Neutrophil (primary cell): ENCODE measurements around the gene ANKMY2.
"Not testable (repeated sequence)": the region's sequence is repeated elsewhere in the genome, so short reads cannot be mapped to it uniquely, and the experiment has no call there.

Experiments
- H3K27ac ChIP-seq: fragments of 200-600 bp; sonication (generic); 2 replicates; pipeline ENCODE4 v1.5.1; 2016; ENCODE audit warnings: mild to moderate bottlenecking, moderate library complexity
- H3K27me3 ChIP-seq: fragments of 200-600 bp; sonication (generic); 2 replicates; pipeline ENCODE4 v1.6.0; 2016; ENCODE audit warnings: mild to moderate bottlenecking
- H3K36me3 ChIP-seq: fragments of 200-600 bp; sonication (generic); 2 replicates; pipeline ENCODE4 v1.5.1; 2017
- H3K4me1 ChIP-seq, 2 experiments: fragments of 200-600 bp in 1 of 2; sonication (generic) in 1 of 2; 1 replicate in 1 of 2; 2 replicates in 1 of 2; pipeline versions ENCODE4 v1.5.1 to v1.6.1; 2013 to 2016; ENCODE audit warnings: low read depth in 1 of 2, low read length in 1 of 2, mild to moderate bottlenecking in 1 of 2, moderate library complexity in 1 of 2; ENCODE audit not compliant: control insufficient read depth in 1 of 2, insufficient read depth in 1 of 2
- H3K4me3 ChIP-seq, 2 experiments: fragments of 200-600 bp in 1 of 2; sonication (generic) in 1 of 2; 1 replicate in 1 of 2; 2 replicates in 1 of 2; pipeline ENCODE4 v1.5.1; 2013 to 2016; ENCODE audit warnings: low read depth in 1 of 2, low read length in 1 of 2, mild to moderate bottlenecking in 1 of 2, moderate library complexity in 1 of 2
- H3K9me3 ChIP-seq: fragments of 200-600 bp; sonication (generic); 2 replicates; pipeline ENCODE4 v1.5.1; 2016
- CTCF ChIP-seq: fragments of 200-600 bp; sonication (generic); IDR thresholded peaks from 2 replicates; pipeline ENCODE4 v1.5.1; 2016; ENCODE audit warnings: antibody characterized with exemption

The ANKMY2 gene

GRCh38 chr7:16685535-16685934, 40.0 kb upstream of the ANKMY2 start:
- H3K27ac ChIP-seq, result no peak overlapping the region
- no peaks in the 10 kb centered on the region for H3K36me3 ChIP-seq
- TF ChIP-seq CTCF, result no peak
- H3K9me3 ChIP-seq, result no peaks in the 10 kb centered on the region
- H3K4me3 ChIP-seq, result no peak overlapping the region
- H3K4me1 ChIP-seq, result no peaks in the 10 kb centered on the region
- H3K27me3 ChIP-seq, result no peaks in the 10 kb centered on the region

- Histone ChIP-seq H3K27ac (no peak overlapping the region), H3K4me3 (no peak overlapping the region), H3K27me3 (no peaks in the 10 kb centered on the region), H3K36me3 (no peaks in the 10 kb centered on the region), H3K4me1 (no peaks in the 10 kb centered on the region), H3K9me3 (no peaks in the 10 kb centered on the region)
- no peak for TF ChIP-seq CTCF
Observed at GRCh38 chr7:16684935-16685334, 39.4 kb upstream of the ANKMY2 start.

GRCh38 chr7:16678645-16679566, 33.4 kb upstream of the ANKMY2 start:
- not testable (repeated sequence) for H3K36me3 ChIP-seq, H3K27ac ChIP-seq, H3K4me3 ChIP-seq, H3K27me3 ChIP-seq, H3K4me1 ChIP-seq, H3K9me3 ChIP-seq

GRCh38 chr7:16677978-16678494, 32.5 kb upstream of the ANKMY2 start:
- Histone ChIP-seq H3K27ac (no peak overlapping the region), H3K4me3 (no peak overlapping the region), H3K36me3 (no peaks in the 10 kb centered on the region), H3K4me1 (no peaks in the 10 kb centered on the region), H3K9me3 (no peaks in the 10 kb centered on the region), H3K27me3 (no peaks in the 10 kb centered on the region)
- TF ChIP-seq CTCF, result no peak

GRCh38 chr7:16675277-16675676, 29.7 kb upstream of the ANKMY2 start:
- TF ChIP-seq CTCF, result no peak
- Histone ChIP-seq H3K27me3 (no peaks in the 10 kb centered on the region), H3K36me3 (no peaks in the 10 kb centered on the region), H3K4me3 (no peak overlapping the region), H3K4me1 (no peaks in the 10 kb centered on the region), H3K9me3 (no peaks in the 10 kb centered on the region), H3K27ac (no peak overlapping the region)

GRCh38 chr7:16671811-16672210, 26.3 kb upstream of the ANKMY2 start:
- Histone ChIP-seq H3K9me3 (no peaks in the 10 kb centered on the region), H3K27me3 (no peaks in the 10 kb centered on the region), H3K27ac (no peak overlapping the region), H3K36me3 (no peaks in the 10 kb centered on the region), H3K4me3 (no peak overlapping the region), H3K4me1 (peaks cover 4 to 8% of the 10 kb centered on the region in 2 experiments)
- TF ChIP-seq CTCF, result no peak
